Keratinocyte (primary cell): ENCODE measurements around the gene UBE3A. TPM values are rescaled to one million over a fixed set of nuclear protein-coding genes. Genes with fewer than 3 reads are reported as not detected.

Source experiments
- DNase-seq: peaks from one replicate; pipeline ENCODE4 v3.0.0-alpha.2; 2011; ENCODE audit warnings: low read depth, missing footprints, low spot score
- FAIRE-seq: peaks from 2 replicates; lab custom pipeline; 2011; peaks lifted over from hg19 to GRCh38; lab: Jason Lieb, UNC
- H2AFZ ChIP-seq: 2 replicates; pipeline ENCODE4 v1.6.0; 2012; ENCODE audit warnings: low read length, control low read depth, inconsistent platforms; ENCODE audit not compliant: control insufficient read depth
- H3K27ac ChIP-seq: 2 replicates; pipeline ENCODE4 v1.5.1; 2011; ENCODE audit warnings: low read length; ENCODE audit not compliant: control insufficient read depth, insufficient read depth
- H3K27me3 ChIP-seq: 3 replicates; pipeline ENCODE4 v1.6.0; 2011; ENCODE audit warnings: low read length; ENCODE audit not compliant: control insufficient read depth, insufficient read depth; ENCODE audit errors: extremely low read depth
- H3K36me3 ChIP-seq, 2 experiments: 2 replicates in 1 of 2; 3 replicates in 1 of 2; pipeline ENCODE4 v1.5.1; 2011; ENCODE audit warnings: low read length in 2 of 2, mild to moderate bottlenecking in 1 of 2; ENCODE audit not compliant: control insufficient read depth in 2 of 2, insufficient read depth in 2 of 2; ENCODE audit errors: extremely low read depth in 1 of 2
- H3K4me1 ChIP-seq: 3 replicates; pipeline ENCODE4 v1.5.1; 2011; ENCODE audit warnings: low read length; ENCODE audit not compliant: control insufficient read depth, insufficient read depth; ENCODE audit errors: extremely low read depth
- H3K4me2 ChIP-seq: 3 replicates; pipeline ENCODE4 v1.6.0; 2011; ENCODE audit warnings: low read depth, low read length; ENCODE audit not compliant: control insufficient read depth, insufficient read depth; ENCODE audit errors: extremely low read depth
- H3K4me3 ChIP-seq, 3 experiments: fragments of 200-600 bp in 1 of 3; sonication (generic) in 1 of 3; 2 replicates in 2 of 3; 3 replicates in 1 of 3; pipeline ENCODE4 v1.5.1; 2011 to 2016; ENCODE audit warnings: low read length in 3 of 3, mild to moderate bottlenecking in 3 of 3, control low read depth in 2 of 3, inconsistent platforms in 1 of 3, low read depth in 1 of 3, mixed read lengths in 1 of 3, mixed run types in 1 of 3, moderate library complexity in 1 of 3; ENCODE audit not compliant: control insufficient read depth in 2 of 3, insufficient read depth in 2 of 3; ENCODE audit errors: extremely low read depth in 1 of 3
- H3K79me2 ChIP-seq: 2 replicates; pipeline ENCODE4 v1.6.0; 2012; ENCODE audit warnings: low read length; ENCODE audit not compliant: control insufficient read depth, insufficient read depth
- H3K9ac ChIP-seq: 3 replicates; pipeline ENCODE4 v1.6.0; 2011; ENCODE audit warnings: low read length; ENCODE audit not compliant: control insufficient read depth, insufficient read depth; ENCODE audit errors: extremely low read depth
- H3K9me1 ChIP-seq: 3 replicates; pipeline ENCODE4 v1.6.0; 2011; ENCODE audit warnings: low read length; ENCODE audit not compliant: control insufficient read depth, insufficient read depth; ENCODE audit errors: extremely low read depth
- H3K9me3 ChIP-seq: 2 replicates; pipeline ENCODE4 v1.5.1; 2012; ENCODE audit warnings: low read depth, low read length; ENCODE audit not compliant: control insufficient read depth
- H4K20me1 ChIP-seq: 3 replicates; pipeline ENCODE4 v1.6.0; 2011; ENCODE audit warnings: low read length; ENCODE audit not compliant: control insufficient read depth, insufficient read depth; ENCODE audit errors: extremely low read depth
- CTCF ChIP-seq, 3 experiments: IDR thresholded peaks in 1 of 3; conservative IDR thresholded peaks in 1 of 3; optimal IDR thresholded peaks in 1 of 3; 2 replicates in 2 of 3; 3 replicates in 1 of 3; pipeline versions ENCODE3 to v1.5.1; 2011; ENCODE audit warnings: low read length in 3 of 3, mild to moderate bottlenecking in 3 of 3, moderate library complexity in 2 of 3, control low read depth in 1 of 3, inconsistent platforms in 1 of 3; ENCODE audit not compliant: insufficient read depth in 2 of 3; ENCODE audit errors: extremely low read depth in 1 of 3
- EZH2 ChIP-seq: IDR thresholded peaks from one replicate; pipeline ENCODE4 v1.6.1; 2012; ENCODE audit warnings: inconsistent platforms, mild to moderate bottlenecking, low read length, moderate library complexity
- dilution Hi-C: fragments of 300-500 bp; cut with MboI; formaldehyde crosslinking; loops from one replicate; pipeline ENCODE4 v1.7.0; 2020; ENCODE audit warnings: low sequenced_read_pairs; ENCODE audit not compliant: extremely low pct_ligation_motif_present
- polyA plus RNA-seq, 5 experiments: library from polyadenylated mRNA; depleted of rRNA in 3 of 5; stranded (reverse) in 3 of 5; stranded (forward) in 1 of 5; unstranded in 1 of 5; fragments of >200 nt; gene quantifications; 1 replicate in 1 of 5; 2 replicates in 3 of 5; 3 replicates in 1 of 5; pipeline versions ENCODE4 v1.2.1 to v1.2.3, GENCODE V29; 2011 to 2012; ENCODE audit warnings: missing spikeins in 2 of 5, low read depth in 1 of 5, low replicate concordance in 1 of 5

Gene UBE3A
- polyA plus RNA-seq, 1 donor (not counting 4 experiments of a cell fraction or from before 2014, with no cell fraction given) = 45.0 TPM

- dilution Hi-C loops = no loop called here
- H3K4me2 ChIP-seq = peak overlapping the region; percentile 88
Measured at GRCh38 chr15:25435474-25436243, 3.2 kb downstream of the UBE3A start.

GRCh38 chr15:25433118-25433865, 5.5 kb downstream of the UBE3A start:
- no peak overlapping the region for H3K4me2 ChIP-seq
- TF ChIP-seq EZH2 = no peak
- no peak for TF ChIP-seq CTCF (optimal IDR thresholded peaks at IDR 0.05 in 1 of 3, IDR thresholded peaks at IDR 0.05 in 1 of 3, conservative IDR thresholded peaks at IDR 0.05 in 1 of 3; ENCODE audit: extremely low read depth in 1 of 3, insufficient read depth in 2 of 3, low read length in 3 of 3)
- H3K79me2 ChIP-seq = peaks cover 97% of the 10 kb centered on the region
- DNase-seq (no peak), FAIRE-seq (no peak)
- H3K9me3 ChIP-seq = no peaks in the 10 kb centered on the region
- peaks cover 11% of the 10 kb centered on the region for H3K4me1 ChIP-seq
- dilution Hi-C loops = no loop called here
- H3K27ac ChIP-seq = no peak overlapping the region
- H3K4me3 ChIP-seq = no peak overlapping the region
- no peaks in the 10 kb centered on the region for H3K9me1 ChIP-seq
- peaks cover 6% of the 10 kb centered on the region for H4K20me1 ChIP-seq
- H3K9ac ChIP-seq = no peak overlapping the region
- H3K36me3 ChIP-seq = no peaks in the 10 kb centered on the region
- no peaks in the 10 kb centered on the region for H3K27me3 ChIP-seq
- no peak overlapping the region for H2AFZ ChIP-seq

More at GRCh38 chr15:25435474-25436243, 3.2 kb downstream of the UBE3A start:
- Histone ChIP-seq H4K20me1 (peaks cover 6% of the 10 kb centered on the region), H3K79me2 (peaks cover 81% of the 10 kb centered on the region), H3K36me3 (no peaks in the 10 kb centered on the region), H3K27ac (no peak overlapping the region), H3K4me3 (no peak overlapping the region), H2AFZ (no peak overlapping the region), H3K27me3 (no peaks in the 10 kb centered on the region), H3K4me1 (peaks cover 15% of the 10 kb centered on the region), H3K9me1 (no peaks in the 10 kb centered on the region), H3K9me3 (no peaks in the 10 kb centered on the region), H3K9ac (no peak overlapping the region)
- FAIRE-seq (no peak), DNase-seq (no peak)
- TF ChIP-seq CTCF (optimal IDR thresholded peaks at IDR 0.05 in 1 of 3, IDR thresholded peaks at IDR 0.05 in 1 of 3, conservative IDR thresholded peaks at IDR 0.05 in 1 of 3; ENCODE audit: extremely low read depth in 1 of 3, insufficient read depth in 2 of 3, low read length in 3 of 3) = no peak
- TF ChIP-seq EZH2 = no peak
